GM18909 (cell line): ENCODE results near the gene STRN4.

ENCODE experiments used
- ATAC-seq: cut with Tn5 transposase; IDR thresholded peaks from one replicate; pipeline ENCODE4 v1.9.1; 2021; ENCODE audit warnings: mild to moderate bottlenecking; ENCODE audit not compliant: unreplicated experiment, poor library complexity

Gene STRN4

DNA sequence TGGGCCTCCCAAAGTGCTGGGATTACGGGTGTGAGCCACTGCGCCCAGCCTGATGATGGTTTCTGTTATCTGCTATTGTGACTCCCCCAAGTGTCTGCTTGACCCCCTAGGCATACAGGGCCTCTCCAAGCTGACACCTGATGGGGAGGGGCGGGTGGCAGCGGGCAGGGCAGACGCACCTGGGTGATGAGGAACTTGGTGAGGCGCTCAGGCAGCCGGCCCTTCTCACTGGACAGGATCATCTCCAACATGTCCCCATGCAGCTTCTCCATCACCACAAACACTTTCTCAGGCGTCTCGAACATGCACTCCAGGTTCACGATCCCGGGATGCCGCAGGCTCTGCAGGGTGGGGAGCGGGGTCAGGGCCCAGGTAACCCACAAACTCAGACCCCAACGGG lies 56.9 kb downstream of the STRN4 start:
- ATAC-seq, result no peak

GRCh38 chr19:46687438-46688145 lies 58.7 kb downstream of the STRN4 start:
- no peak for ATAC-seq

DNA sequence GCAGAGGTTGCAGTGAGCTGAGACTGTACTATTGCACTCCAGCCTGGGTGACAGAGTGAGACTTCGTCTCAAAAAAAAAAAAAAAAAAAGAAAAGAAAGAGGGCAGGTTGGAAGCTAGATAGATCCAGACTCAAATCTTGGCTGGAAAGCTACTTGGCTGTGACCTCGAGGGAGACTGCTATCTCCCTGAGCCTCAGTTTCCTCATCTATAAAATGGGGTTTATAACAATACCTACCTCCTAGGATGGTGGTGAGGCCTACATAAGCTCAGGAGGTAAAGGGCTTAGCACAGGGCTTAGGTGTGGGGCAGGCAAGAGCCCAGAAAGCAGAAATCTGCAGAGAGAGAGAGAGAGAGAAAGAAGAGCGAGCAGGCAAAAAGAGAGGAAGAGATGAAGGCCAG lies 61.1 kb downstream of the STRN4 start:
- no peak for ATAC-seq

DNA sequence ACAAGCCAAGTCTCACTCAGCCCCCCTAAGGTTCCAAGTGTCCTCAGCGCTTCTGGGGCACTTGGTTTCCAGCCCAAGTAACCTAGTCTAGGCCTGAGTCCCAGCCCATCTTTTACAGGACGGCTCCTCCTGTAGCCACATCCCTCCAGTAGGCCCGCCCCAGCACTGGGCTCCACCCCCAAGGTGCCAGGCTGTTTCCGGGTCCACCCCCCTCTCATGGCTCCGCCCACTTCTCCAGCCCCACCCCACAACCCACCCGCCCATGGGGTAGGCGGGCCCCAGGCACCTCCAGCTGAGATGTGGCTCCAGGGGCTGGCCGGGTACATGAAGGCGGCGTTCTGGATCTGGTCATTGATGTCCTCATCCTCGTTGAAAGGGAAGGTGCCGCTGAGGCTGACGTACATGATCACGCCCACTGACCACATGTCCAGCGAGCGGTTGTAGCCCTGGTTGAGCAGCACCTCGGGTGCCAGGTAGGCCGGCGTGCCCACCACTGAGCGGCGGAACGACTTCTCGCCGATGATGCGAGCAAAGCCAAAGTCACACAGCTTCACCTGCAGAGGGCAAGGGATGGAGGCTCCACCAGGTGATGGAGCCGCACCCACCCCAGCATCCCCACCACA lies 68.0 kb downstream of the STRN4 start:
- ATAC-seq, result no peak

DNA sequence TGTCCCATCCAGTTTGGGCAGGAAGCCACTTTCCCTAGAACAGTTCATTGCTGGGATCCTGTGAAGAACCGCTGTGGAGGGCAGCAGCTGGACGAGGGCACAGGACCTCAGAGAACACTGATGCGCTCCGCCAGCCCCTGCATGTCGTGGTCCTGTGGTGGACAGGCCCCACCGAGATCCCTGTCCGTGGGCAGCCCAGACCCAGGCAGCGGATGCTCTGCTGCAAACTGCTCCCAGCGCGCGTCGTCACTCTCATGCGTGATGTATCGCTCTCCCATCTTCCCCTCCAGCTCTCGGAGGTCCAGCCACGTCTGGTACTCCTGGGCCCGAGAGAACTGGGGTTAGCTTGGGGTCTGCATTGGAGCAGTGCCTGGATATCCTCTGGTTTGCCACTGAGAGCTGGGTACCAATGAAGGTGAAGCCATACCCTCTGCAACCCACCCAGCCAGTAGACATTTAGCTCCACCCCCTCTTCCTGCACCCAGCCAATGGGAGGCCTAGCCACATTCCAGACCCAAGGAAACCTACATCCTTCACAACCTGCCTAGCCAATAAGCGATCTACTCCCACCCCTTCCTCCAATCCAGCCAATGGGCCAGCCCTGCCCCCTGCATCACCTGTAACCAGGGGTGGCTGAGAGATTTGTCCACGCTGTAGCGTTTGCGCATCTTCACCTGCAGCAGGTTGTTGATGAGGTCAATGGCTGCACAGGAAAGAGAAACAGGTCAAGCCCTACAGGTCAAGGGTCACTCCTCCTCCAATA lies 71.7 kb downstream of the STRN4 start:
- no peak for ATAC-seq

- ATAC-seq, result no peak
Observed at GRCh38 chr19:46670813-46671212, 75.4 kb downstream of the STRN4 start.
